SU-DHL-6 (cell line): ENCODE measurements around the gene EHBP1.

Source experiments
- H2AFZ ChIP-seq: fragments of 200-600 bp; sonication (generic); 2 replicates; pipeline ENCODE4 v1.6.1; 2014; ENCODE audit warnings: low read depth, mild to moderate bottlenecking, moderate library complexity, mixed read lengths, antibody characterized with exemption, low read length; ENCODE audit not compliant: severe bottlenecking
- H3F3A ChIP-seq: fragments of 200-600 bp; shearing (Covaris generic); 2 replicates; pipeline ENCODE4 v1.6.0; 2016; ENCODE audit warnings: antibody characterized with exemption, mild to moderate bottlenecking; ENCODE audit not compliant: insufficient read depth
- H3K27ac ChIP-seq: fragments of 200-600 bp; sonication (generic); 2 replicates; pipeline ENCODE4 v1.5.1; 2016; ENCODE audit warnings: low read depth, mild to moderate bottlenecking, low read length, moderate library complexity, mixed read lengths
- H3K27me3 ChIP-seq: fragments of 200-600 bp; sonication (generic), shearing (Covaris generic); 2 replicates; pipeline ENCODE4 v1.6.0; 2014; ENCODE audit warnings: mild to moderate bottlenecking, low read length
- H3K36me3 ChIP-seq: fragments of 200-600 bp; sonication (generic); 2 replicates; pipeline ENCODE4 v1.6.1; 2014; ENCODE audit warnings: mild to moderate bottlenecking, low read length, mixed read lengths
- H3K4me2 ChIP-seq: fragments of 300-600, 200-600 bp; shearing (Covaris generic), sonication (generic); 2 replicates; pipeline ENCODE4 v1.6.0; 2014; ENCODE audit warnings: low read length, low read depth, mild to moderate bottlenecking; ENCODE audit not compliant: poor library complexity, severe bottlenecking
- H3K4me3 ChIP-seq: fragments of 200-600 bp; sonication (generic); 2 replicates; pipeline ENCODE4 v1.5.1; 2014; ENCODE audit warnings: antibody characterized with exemption, low read length, mild to moderate bottlenecking, mixed read lengths; ENCODE audit not compliant: insufficient read depth, poor library complexity, severe bottlenecking
- H3K79me2 ChIP-seq: fragments of 200-600 bp; sonication (generic); 2 replicates; pipeline ENCODE4 v1.6.1; 2014; ENCODE audit warnings: mild to moderate bottlenecking, low read length, moderate library complexity; ENCODE audit not compliant: insufficient read depth
- H3K9ac ChIP-seq: fragments of 200-600 bp; sonication (generic); 2 replicates; pipeline ENCODE4 v1.7.0; 2014; ENCODE audit warnings: mild to moderate bottlenecking, low read length
- H3K9me2 ChIP-seq: fragments of 200-600 bp; sonication (generic); replicated peaks from 2 replicates; pipeline ENCODE4 v1.6.1; 2014; ENCODE audit warnings: low read length; ENCODE audit not compliant: insufficient read depth
- H3K9me3 ChIP-seq: fragments of 200-600 bp; sonication (generic); 2 replicates; pipeline ENCODE4 v1.6.1; 2014; ENCODE audit warnings: low read length, mixed read lengths; ENCODE audit not compliant: insufficient read depth
- H4K20me1 ChIP-seq: fragments of 200-600 bp; sonication (generic); 2 replicates; pipeline ENCODE4 v1.6.1; 2014; ENCODE audit warnings: low read depth, mild to moderate bottlenecking, antibody characterized with exemption, low read length, moderate library complexity, mixed read lengths
- EZH2phosphoT487 ChIP-seq: fragments of 200-600 bp; sonication (generic), shearing (Covaris generic); conservative IDR thresholded peaks from 2 replicates; pipeline ENCODE4 v1.6.1; 2018; ENCODE audit warnings: mild to moderate bottlenecking, antibody characterized with exemption, low read length, moderate library complexity, mixed read lengths
- TF ChIP-seq, protein P1 (sequence below): fragments of 200-600 bp; sonication (generic); IDR thresholded peaks from one replicate; pipeline ENCODE4 v1.5.1; 2017; ENCODE audit warnings: antibody characterized with exemption, mild to moderate bottlenecking, low read length, moderate library complexity; ENCODE audit not compliant: insufficient read depth, poor library complexity, severe bottlenecking

The EHBP1 gene

DNA sequence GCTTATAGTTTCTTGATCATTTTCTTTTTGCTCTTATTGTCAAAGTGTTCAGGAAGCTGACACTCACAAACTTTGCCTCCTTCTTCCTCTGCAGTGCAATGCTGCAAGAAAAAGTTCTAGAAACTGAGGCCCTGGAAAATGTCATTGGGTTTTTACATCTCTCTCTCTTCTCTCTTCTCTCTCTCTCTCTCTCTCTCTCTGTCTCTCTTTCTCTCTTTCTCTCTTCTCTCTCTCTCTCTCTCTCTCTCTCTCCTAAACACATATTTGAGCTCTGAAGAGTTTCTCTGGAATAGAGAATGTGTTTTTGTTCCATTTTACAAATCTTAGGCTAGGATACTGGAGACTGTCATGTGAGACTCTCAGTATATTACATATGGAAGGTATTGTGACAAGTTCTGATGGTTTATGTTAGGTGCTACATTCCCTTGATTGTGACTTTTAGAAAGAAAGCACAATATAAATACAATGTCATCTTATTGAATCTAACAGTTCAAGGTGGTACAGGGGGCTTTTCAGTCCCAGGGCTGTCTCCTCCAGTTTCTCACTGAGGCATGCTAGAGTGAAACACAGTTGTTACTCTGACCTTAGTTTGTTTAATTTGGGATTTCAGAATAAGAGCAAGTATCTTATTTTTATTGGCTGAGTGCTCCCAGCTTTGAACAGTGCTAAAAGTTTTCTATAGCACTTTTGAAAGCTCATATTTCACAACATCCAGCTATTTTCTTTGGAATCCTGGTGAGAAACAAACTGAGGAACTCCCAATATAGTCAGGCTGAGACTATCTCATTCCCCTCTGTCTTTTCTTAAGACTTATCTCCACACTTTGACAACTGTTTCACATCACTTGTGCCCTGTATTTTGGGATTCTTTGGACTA is 41.4 kb upstream of the EHBP1 start:
- no peak overlapping the region for H3K4me3 ChIP-seq
- H3F3A ChIP-seq, result no peaks in the 10 kb centered on the region
- no peaks in the 10 kb centered on the region for H3K79me2 ChIP-seq
- H3K9me3 ChIP-seq, result no peaks in the 10 kb centered on the region
- H4K20me1 ChIP-seq, result no peaks in the 10 kb centered on the region
- no peak overlapping the region for H3K4me2 ChIP-seq
- no peak overlapping the region for H3K9ac ChIP-seq
- no peak overlapping the region for H3K27ac ChIP-seq
- no peaks in the 10 kb centered on the region for H3K27me3 ChIP-seq
- no peaks in the 10 kb centered on the region for H3K9me2 ChIP-seq
- TF ChIP-seq, protein P1, sequence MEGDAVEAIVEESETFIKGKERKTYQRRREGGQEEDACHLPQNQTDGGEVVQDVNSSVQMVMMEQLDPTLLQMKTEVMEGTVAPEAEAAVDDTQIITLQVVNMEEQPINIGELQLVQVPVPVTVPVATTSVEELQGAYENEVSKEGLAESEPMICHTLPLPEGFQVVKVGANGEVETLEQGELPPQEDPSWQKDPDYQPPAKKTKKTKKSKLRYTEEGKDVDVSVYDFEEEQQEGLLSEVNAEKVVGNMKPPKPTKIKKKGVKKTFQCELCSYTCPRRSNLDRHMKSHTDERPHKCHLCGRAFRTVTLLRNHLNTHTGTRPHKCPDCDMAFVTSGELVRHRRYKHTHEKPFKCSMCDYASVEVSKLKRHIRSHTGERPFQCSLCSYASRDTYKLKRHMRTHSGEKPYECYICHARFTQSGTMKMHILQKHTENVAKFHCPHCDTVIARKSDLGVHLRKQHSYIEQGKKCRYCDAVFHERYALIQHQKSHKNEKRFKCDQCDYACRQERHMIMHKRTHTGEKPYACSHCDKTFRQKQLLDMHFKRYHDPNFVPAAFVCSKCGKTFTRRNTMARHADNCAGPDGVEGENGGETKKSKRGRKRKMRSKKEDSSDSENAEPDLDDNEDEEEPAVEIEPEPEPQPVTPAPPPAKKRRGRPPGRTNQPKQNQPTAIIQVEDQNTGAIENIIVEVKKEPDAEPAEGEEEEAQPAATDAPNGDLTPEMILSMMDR, result no peak
- no peak for TF ChIP-seq EZH2phosphoT487
- no peaks in the 10 kb centered on the region for H3K36me3 ChIP-seq
- H2AFZ ChIP-seq, result no peak overlapping the region

DNA sequence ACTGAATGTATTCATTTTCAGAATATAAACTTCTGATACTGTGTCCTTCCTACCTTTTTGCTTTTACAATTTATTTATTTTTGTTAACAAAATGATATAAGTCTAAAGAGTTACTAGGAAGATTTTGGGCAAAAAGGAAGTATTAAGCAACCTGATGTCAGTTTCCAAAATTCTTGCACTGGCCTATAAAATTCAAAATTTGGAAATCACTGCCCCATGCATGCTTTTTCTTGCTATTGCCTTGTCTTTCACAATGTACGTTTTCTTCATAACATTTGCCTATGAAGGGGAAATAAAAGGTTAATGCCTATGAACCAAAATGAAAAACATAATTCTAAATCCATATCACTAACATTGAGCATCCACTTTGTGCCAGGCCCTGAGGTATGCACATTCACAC is 40.1 kb upstream of the EHBP1 start:
- no peaks in the 10 kb centered on the region for H3F3A ChIP-seq
- no peaks in the 10 kb centered on the region for H3K36me3 ChIP-seq
- H3K9ac ChIP-seq, result no peak overlapping the region
- TF ChIP-seq EZH2phosphoT487, result no peak
- TF ChIP-seq, protein P1, result no peak
- H3K4me3 ChIP-seq, result no peak overlapping the region
- no peak overlapping the region for H2AFZ ChIP-seq
- no peaks in the 10 kb centered on the region for H4K20me1 ChIP-seq
- H3K9me3 ChIP-seq, result no peaks in the 10 kb centered on the region
- H3K9me2 ChIP-seq, result no peaks in the 10 kb centered on the region
- H3K27me3 ChIP-seq, result no peaks in the 10 kb centered on the region
- H3K79me2 ChIP-seq, result no peaks in the 10 kb centered on the region
- H3K4me2 ChIP-seq, result no peak overlapping the region
- no peak overlapping the region for H3K27ac ChIP-seq

DNA sequence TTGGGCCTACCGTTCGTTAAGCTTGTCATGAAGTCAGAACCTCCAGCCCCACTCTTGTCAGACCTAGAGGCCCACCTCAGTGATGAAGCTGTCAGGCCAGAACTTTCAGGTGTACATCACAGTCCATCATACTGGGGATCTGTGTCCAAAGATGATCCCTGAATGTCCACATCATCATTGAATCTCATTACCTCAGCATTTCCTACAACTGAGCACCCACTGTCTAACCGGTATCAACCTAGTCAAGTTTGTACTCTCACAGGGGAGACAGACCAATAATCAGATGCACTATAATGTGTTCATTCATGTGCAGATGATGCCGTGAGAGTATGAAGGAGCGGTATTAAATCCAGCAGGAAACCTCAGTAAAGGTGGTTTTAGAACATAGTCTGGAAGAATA is 36.3 kb upstream of the EHBP1 start:
- Histone ChIP-seq H3K36me3 (no peaks in the 10 kb centered on the region), H3K4me2 (no peak overlapping the region), H3K4me3 (no peak overlapping the region), H3K79me2 (no peaks in the 10 kb centered on the region), H3K27ac (no peak overlapping the region), H2AFZ (no peak overlapping the region), H3K9ac (no peak overlapping the region), H4K20me1 (no peaks in the 10 kb centered on the region), H3F3A (no peaks in the 10 kb centered on the region), H3K9me2 (no peaks in the 10 kb centered on the region), H3K27me3 (no peaks in the 10 kb centered on the region), H3K9me3 (no peaks in the 10 kb centered on the region)
- TF ChIP-seq, protein P1, result no peak
- no peak for TF ChIP-seq EZH2phosphoT487
